Measurements from ENCODE around the gene CAMKV.
"Not testable (repeated sequence)": the region's sequence is repeated elsewhere in the genome, so short reads cannot be mapped to it uniquely, and the experiment has no call there.

The CAMKV gene

GRCh38 chr3:49869525-49870126, at the start of gene CAMKV:
Gene CAMKV (minus strand): TSS chr3:49869906. CDS start chr3:49862388, 7,518 bp downstream.
- DNase-seq, result peak; percentile 18

GRCh38 chr3:49917806-49918590, 48.3 kb upstream of the CAMKV start:
- not testable (repeated sequence) for DNase-seq

GRCh38 chr3:49916686-49917085, 47.0 kb upstream of the CAMKV start:
- no peak for DNase-seq

GRCh38 chr3:49914906-49915305, 45.2 kb upstream of the CAMKV start:
- no peak for DNase-seq

GRCh38 chr3:49912881-49913281, 43.2 kb upstream of the CAMKV start:
- no peak for DNase-seq

- DNase-seq, result no peak
These were observed 41.9 kb upstream of the CAMKV start for GRCh38 chr3:49911611-49912010.

- DNase-seq, result no peak
These were observed 41.4 kb upstream of the CAMKV start for GRCh38 chr3:49911124-49911420.

- no peak for DNase-seq
These were observed 40.9 kb upstream of the CAMKV start for GRCh38 chr3:49910409-49911123.

- DNase-seq, result no peak
These were observed 38.9 kb upstream of the CAMKV start for GRCh38 chr3:49908373-49909199.

- DNase-seq, result no peak
These were observed 36.5 kb upstream of the CAMKV start for GRCh38 chr3:49906073-49906743.

GRCh38 chr3:49904448-49904847, 34.7 kb upstream of the CAMKV start:
- DNase-seq, result not testable (repeated sequence)

GRCh38 chr3:49903451-49904424, 34.0 kb upstream of the CAMKV start, which contains the start of gene MST1R:
Gene MST1R (minus strand): TSS chr3:49903873. CDS start chr3:49903609, 264 bp downstream.
- DNase-seq, result peak; percentile 29

- no peak for DNase-seq
These were observed 33.0 kb upstream of the CAMKV start for GRCh38 chr3:49902511-49903345.

- no peak for DNase-seq
These were observed 31.9 kb upstream of the CAMKV start for GRCh38 chr3:49901366-49902339.

GRCh38 chr3:49900491-49901153, 30.9 kb upstream of the CAMKV start:
- DNase-seq, result no peak

GRCh38 chr3:49899815-49900214, 30.1 kb upstream of the CAMKV start:
- no peak for DNase-seq

GRCh38 chr3:49898991-49899390, 29.3 kb upstream of the CAMKV start:
- DNase-seq, result no peak

- DNase-seq, result no peak
These were observed 26.6 kb upstream of the CAMKV start for GRCh38 chr3:49896345-49896744.

All from NCI-H748 treated with DMSO at 0.1 percent for 48 hours (cell line).